Measurements from ENCODE around the gene SNX15.

Gene SNX15

GRCh38 chr11:65083834-65084597, 56.8 kb downstream of the SNX15 start, which contains the start of the genes CDCA5 and ZFPL1:
TSS of gene CDCA5 (minus strand) at chr11:65084040. CDS start at chr11:65083978, 62 bp downstream.
TSS of gene ZFPL1 (plus strand) at chr11:65084222. CDS start at chr11:65084699, 477 bp downstream.
- H3K4me1 ChIP-seq (ENCODE audit: insufficient read depth, low read length) = peaks cover 56% of the 10 kb centered on the region

GRCh38 chr11:65084598-65085375, 57.5 kb downstream of the SNX15 start:
- H3K4me3 ChIP-seq (ENCODE audit: low read depth in 1 of 2, low read length in 2 of 2) = peak overlapping the region; percentile 89 to 91; a peak in 3 of 4 replicates
- TF ChIP-seq CTCF (IDR thresholded peaks at IDR 0.05; ENCODE audit: borderline replicate concordance, extremely low read depth, low read length, poor library complexity, severe bottlenecking) (no peak), EZH2 (IDR thresholded peaks at IDR 0.05; ENCODE audit: borderline replicate concordance, low read depth, low read length, severe bottlenecking) (no peak)
- no peak for DNase-seq
- H3K9me3 ChIP-seq (ENCODE audit: insufficient read depth, low read length, severe bottlenecking) = no peaks in the 10 kb centered on the region
- H3K4me2 ChIP-seq (ENCODE audit: insufficient read depth, low read length) = peak overlapping the region; percentile 89
- H3K27ac ChIP-seq (ENCODE audit: low read length) = peak overlapping the region; percentile 96
- H3K4me1 ChIP-seq (ENCODE audit: insufficient read depth, low read length) = peaks cover 49% of the 10 kb centered on the region
- H3K9ac ChIP-seq (ENCODE audit: low read depth, low read length) = peak overlapping the region; percentile 98
- no peaks in the 10 kb centered on the region for H3K27me3 ChIP-seq (ENCODE audit: insufficient read depth, low read length, poor library complexity)
- peaks cover 80% of the 10 kb centered on the region for H3K36me3 ChIP-seq (ENCODE audit: insufficient read depth, low read length)
- peaks cover 59% of the 10 kb centered on the region for H3K79me2 ChIP-seq (ENCODE audit: insufficient read depth, low read length)
- peaks cover 28% of the 10 kb centered on the region for H4K20me1 ChIP-seq (ENCODE audit: insufficient read depth, low read length)
- peak overlapping the region; percentile 84 for H2AFZ ChIP-seq (ENCODE audit: low read depth, low read length)
- ATAC-seq (ENCODE audit: insufficient read depth, low read depth) = peak; percentile 17; the same call in 2 of the 3 replicates

More at GRCh38 chr11:65083834-65084597, 56.8 kb downstream of the SNX15 start, which contains the start of the genes CDCA5 and ZFPL1:
- Histone ChIP-seq H3K9me3 (ENCODE audit: insufficient read depth, low read length, severe bottlenecking) (no peaks in the 10 kb centered on the region), H2AFZ (ENCODE audit: low read depth, low read length) (peak within 1 kb of the TSS; percentile 84), H3K9ac (ENCODE audit: low read depth, low read length) (peak within 1 kb of the TSS; percentile 98), H3K4me3 (ENCODE audit: low read depth in 1 of 2, low read length in 2 of 2) (peak within 1 kb of the TSS; percentile 89 to 91), H3K79me2 (ENCODE audit: insufficient read depth, low read length) (peaks cover 66% of the 10 kb centered on the region), H3K27ac (ENCODE audit: low read length) (peak within 1 kb of the TSS; percentile 96), H4K20me1 (ENCODE audit: insufficient read depth, low read length) (peaks cover 34% of the 10 kb centered on the region), H3K4me2 (ENCODE audit: insufficient read depth, low read length) (peak within 1 kb of the TSS; percentile 89), H3K36me3 (ENCODE audit: insufficient read depth, low read length) (peaks cover 87% of the 10 kb centered on the region), H3K27me3 (ENCODE audit: insufficient read depth, low read length, poor library complexity) (no peaks in the 10 kb centered on the region)
- peak; percentile 85 for ATAC-seq (ENCODE audit: insufficient read depth, low read depth)
- TF ChIP-seq CTCF (IDR thresholded peaks at IDR 0.05; ENCODE audit: borderline replicate concordance, extremely low read depth, low read length, poor library complexity, severe bottlenecking) (no peak), EZH2 (IDR thresholded peaks at IDR 0.05; ENCODE audit: borderline replicate concordance, low read depth, low read length, severe bottlenecking) (no peak)
- DNase-seq = peak; percentile 96

- TF ChIP-seq CTCF (IDR thresholded peaks at IDR 0.05; ENCODE audit: borderline replicate concordance, extremely low read depth, low read length, poor library complexity, severe bottlenecking) (no peak), EZH2 (IDR thresholded peaks at IDR 0.05; ENCODE audit: borderline replicate concordance, low read depth, low read length, severe bottlenecking) (no peak)
- Histone ChIP-seq H3K79me2 (ENCODE audit: insufficient read depth, low read length) (peaks cover 54% of the 10 kb centered on the region), H3K4me2 (ENCODE audit: insufficient read depth, low read length) (peak overlapping the region; percentile 89), H3K27ac (ENCODE audit: low read length) (no peak overlapping the region), H3K36me3 (ENCODE audit: insufficient read depth, low read length) (peaks cover 75% of the 10 kb centered on the region), H3K9ac (ENCODE audit: low read depth, low read length) (peak overlapping the region; percentile 98; the same call in 1 of the 2 replicates), H3K4me3 (ENCODE audit: low read depth in 1 of 2, low read length in 2 of 2) (peak overlapping the region in 1 of 2 experiments; percentile 89; a peak in 1 of 4 replicates), H3K4me1 (ENCODE audit: insufficient read depth, low read length) (peaks cover 44% of the 10 kb centered on the region), H2AFZ (ENCODE audit: low read depth, low read length) (no peak overlapping the region), H3K27me3 (ENCODE audit: insufficient read depth, low read length, poor library complexity) (no peaks in the 10 kb centered on the region), H4K20me1 (ENCODE audit: insufficient read depth, low read length) (peaks cover 23% of the 10 kb centered on the region), H3K9me3 (ENCODE audit: insufficient read depth, low read length, severe bottlenecking) (no peaks in the 10 kb centered on the region)
- DNase-seq (no peak), ATAC-seq (ENCODE audit: insufficient read depth, low read depth) (no peak)
These were observed 58.2 kb downstream of the SNX15 start for GRCh38 chr11:65085446-65085845.
